ENCODE measurements around the gene ERBB4.

DNA sequence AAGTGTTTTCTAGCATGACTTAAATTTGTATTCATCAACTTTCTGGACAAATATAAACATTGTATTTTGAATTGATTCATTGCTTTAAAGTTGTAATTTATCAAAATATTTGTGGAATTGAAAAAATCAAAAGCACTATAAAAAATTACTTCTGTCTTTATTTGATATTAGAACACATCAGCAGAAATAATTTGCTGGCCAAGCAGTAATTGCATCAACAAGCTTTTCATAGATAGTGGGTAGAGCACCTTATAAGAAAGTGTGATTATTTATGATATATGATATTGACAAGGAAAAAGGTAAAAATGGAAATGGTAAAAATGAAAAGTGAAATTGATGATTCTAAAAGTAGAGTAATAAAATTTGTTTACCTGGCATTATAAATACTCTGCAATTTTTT, 1121.1 kb downstream of the ERBB4 start:
- TF ChIP-seq, protein P1, sequence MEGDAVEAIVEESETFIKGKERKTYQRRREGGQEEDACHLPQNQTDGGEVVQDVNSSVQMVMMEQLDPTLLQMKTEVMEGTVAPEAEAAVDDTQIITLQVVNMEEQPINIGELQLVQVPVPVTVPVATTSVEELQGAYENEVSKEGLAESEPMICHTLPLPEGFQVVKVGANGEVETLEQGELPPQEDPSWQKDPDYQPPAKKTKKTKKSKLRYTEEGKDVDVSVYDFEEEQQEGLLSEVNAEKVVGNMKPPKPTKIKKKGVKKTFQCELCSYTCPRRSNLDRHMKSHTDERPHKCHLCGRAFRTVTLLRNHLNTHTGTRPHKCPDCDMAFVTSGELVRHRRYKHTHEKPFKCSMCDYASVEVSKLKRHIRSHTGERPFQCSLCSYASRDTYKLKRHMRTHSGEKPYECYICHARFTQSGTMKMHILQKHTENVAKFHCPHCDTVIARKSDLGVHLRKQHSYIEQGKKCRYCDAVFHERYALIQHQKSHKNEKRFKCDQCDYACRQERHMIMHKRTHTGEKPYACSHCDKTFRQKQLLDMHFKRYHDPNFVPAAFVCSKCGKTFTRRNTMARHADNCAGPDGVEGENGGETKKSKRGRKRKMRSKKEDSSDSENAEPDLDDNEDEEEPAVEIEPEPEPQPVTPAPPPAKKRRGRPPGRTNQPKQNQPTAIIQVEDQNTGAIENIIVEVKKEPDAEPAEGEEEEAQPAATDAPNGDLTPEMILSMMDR (IDR thresholded peaks at IDR 0.05), result no peak
- TF ChIP-seq JUND (IDR thresholded peaks at IDR 0.05) (no peak), CHD2 (IDR thresholded peaks at IDR 0.05; ENCODE audit: low read length, partially characterized antibody) (no peak), RAD21 (IDR thresholded peaks at IDR 0.05; ENCODE audit: low read length) (no peak), POLR2AphosphoS5 (IDR thresholded peaks at IDR 0.05; ENCODE audit: low read depth, low read length) (no peak)
- TF ChIP-seq, protein P2, sequence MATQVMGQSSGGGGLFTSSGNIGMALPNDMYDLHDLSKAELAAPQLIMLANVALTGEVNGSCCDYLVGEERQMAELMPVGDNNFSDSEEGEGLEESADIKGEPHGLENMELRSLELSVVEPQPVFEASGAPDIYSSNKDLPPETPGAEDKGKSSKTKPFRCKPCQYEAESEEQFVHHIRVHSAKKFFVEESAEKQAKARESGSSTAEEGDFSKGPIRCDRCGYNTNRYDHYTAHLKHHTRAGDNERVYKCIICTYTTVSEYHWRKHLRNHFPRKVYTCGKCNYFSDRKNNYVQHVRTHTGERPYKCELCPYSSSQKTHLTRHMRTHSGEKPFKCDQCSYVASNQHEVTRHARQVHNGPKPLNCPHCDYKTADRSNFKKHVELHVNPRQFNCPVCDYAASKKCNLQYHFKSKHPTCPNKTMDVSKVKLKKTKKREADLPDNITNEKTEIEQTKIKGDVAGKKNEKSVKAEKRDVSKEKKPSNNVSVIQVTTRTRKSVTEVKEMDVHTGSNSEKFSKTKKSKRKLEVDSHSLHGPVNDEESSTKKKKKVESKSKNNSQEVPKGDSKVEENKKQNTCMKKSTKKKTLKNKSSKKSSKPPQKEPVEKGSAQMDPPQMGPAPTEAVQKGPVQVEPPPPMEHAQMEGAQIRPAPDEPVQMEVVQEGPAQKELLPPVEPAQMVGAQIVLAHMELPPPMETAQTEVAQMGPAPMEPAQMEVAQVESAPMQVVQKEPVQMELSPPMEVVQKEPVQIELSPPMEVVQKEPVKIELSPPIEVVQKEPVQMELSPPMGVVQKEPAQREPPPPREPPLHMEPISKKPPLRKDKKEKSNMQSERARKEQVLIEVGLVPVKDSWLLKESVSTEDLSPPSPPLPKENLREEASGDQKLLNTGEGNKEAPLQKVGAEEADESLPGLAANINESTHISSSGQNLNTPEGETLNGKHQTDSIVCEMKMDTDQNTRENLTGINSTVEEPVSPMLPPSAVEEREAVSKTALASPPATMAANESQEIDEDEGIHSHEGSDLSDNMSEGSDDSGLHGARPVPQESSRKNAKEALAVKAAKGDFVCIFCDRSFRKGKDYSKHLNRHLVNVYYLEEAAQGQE (IDR thresholded peaks at IDR 0.05; ENCODE audit: low read depth, low read length), result no peak
- TF ChIP-seq, protein P3, sequence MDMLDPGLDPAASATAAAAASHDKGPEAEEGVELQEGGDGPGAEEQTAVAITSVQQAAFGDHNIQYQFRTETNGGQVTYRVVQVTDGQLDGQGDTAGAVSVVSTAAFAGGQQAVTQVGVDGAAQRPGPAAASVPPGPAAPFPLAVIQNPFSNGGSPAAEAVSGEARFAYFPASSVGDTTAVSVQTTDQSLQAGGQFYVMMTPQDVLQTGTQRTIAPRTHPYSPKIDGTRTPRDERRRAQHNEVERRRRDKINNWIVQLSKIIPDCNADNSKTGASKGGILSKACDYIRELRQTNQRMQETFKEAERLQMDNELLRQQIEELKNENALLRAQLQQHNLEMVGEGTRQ (IDR thresholded peaks at IDR 0.05; ENCODE audit: borderline replicate concordance, low read depth, low read length), result no peak
- TF ChIP-seq, protein P4, sequence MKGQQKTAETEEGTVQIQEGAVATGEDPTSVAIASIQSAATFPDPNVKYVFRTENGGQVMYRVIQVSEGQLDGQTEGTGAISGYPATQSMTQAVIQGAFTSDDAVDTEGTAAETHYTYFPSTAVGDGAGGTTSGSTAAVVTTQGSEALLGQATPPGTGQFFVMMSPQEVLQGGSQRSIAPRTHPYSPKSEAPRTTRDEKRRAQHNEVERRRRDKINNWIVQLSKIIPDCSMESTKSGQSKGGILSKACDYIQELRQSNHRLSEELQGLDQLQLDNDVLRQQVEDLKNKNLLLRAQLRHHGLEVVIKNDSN (IDR thresholded peaks at IDR 0.05; ENCODE audit: borderline replicate concordance, low read depth), result no peak

Measured in SK-N-SH (cell line).